Regular cardiac myocyte (primary cell): ENCODE data around the gene PNPLA4. TPM values are rescaled to one million over a fixed set of nuclear protein-coding genes. Genes with fewer than 3 reads are reported as not detected.

ENCODE experiments used
- total RNA-seq: library from RNA; depleted of rRNA; stranded (reverse); fragments of >200 nt; gene quantifications from 2 replicates; pipeline ENCODE4 v1.2.3, GENCODE V29; 2014

Gene PNPLA4, protein sequence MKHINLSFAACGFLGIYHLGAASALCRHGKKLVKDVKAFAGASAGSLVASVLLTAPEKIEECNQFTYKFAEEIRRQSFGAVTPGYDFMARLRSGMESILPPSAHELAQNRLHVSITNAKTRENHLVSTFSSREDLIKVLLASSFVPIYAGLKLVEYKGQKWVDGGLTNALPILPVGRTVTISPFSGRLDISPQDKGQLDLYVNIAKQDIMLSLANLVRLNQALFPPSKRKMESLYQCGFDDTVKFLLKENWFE
- total RNA-seq = 10.4 and 12.5 TPM in 2 replicates

DNA sequence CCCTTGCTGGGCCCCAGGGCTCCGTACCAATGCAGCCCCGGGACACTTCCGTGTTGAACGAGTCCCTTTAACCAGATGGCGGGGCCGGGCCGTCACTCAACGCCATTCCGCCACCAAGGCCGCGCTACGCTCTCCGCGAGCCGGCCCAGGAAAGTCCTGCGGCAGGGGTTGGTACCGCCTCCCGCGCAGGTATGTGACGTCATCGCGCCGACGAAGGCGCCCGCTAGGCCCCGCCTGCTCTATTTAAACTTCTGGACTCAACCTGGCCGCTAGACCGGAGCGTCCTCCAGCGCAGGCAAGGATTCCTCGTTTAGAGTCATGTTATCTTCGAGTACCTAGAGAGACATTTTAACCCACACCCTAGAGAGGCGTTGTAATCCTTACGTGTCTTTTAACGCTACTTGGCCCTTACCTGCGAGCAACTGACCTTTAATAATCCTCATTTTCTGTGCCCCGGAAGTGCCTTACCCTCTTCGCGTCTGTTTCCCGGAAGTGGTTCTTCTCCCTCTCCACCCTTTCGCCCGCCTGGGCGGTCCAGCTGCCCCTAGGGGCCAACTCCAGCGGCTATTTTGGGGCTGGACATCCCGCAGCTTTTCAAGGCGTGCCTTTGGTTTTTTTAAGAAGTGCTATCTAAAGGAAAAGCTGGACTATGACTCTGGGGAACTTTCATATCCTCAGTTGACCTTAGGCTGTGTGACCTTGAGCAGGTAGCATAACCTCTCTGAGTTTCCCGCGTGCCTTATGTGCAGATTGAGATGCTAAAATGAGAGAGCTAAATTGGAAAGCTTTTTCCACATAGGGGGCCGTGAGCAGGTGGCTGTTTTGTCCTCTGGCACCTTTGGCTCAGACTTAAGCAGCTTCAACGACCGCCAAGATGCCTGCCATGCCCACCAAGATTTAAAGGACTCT lies at the start of gene PNPLA4:
Gene PNPLA4, minus strand, starts transcription at position 155 of the 909 bp plus-strand sequence. CDS start 1,294 bp downstream, outside the sequence.

Other genes with a start within 250 kb of the PNPLA4 start
- gene VCX, start 84.2 kb downstream of the PNPLA4 start, total RNA-seq = not detected in 2 replicates
- gene VCX2, start 243.9 kb upstream of the PNPLA4 start, total RNA-seq = 0.19 TPM in 1 of 2 replicates, not detected in the other